PC-3 (cell line): Measurements from ENCODE around the gene MYRFL. TPM values are rescaled to one million over a fixed set of nuclear protein-coding genes. Genes with fewer than 3 reads are reported as not detected.

ENCODE experiments used
- ATAC-seq: fragments of 200-7000 bp; cut with Tn5 transposase; 2 replicates; pipeline ENCODE4 v1.9.1; 2020; ENCODE audit warnings: mild to moderate bottlenecking, moderate library complexity
- BruUV-seq: library from RNA; stranded (reverse); fragments of 400-500 nt; replicated peaks from 2 replicates; lab custom pipeline; 2021; lab: Mats Ljungman, UMichigan
- CTCF ChIA-PET: fragments of 300-600 bp; sonication (Branson Sonifier 250); formaldehyde crosslinking; loops from one replicate; lab custom pipeline; 2022; ENCODE audit warnings: antibody characterized with exemption; lab: Charles Lee
- POLR2A ChIA-PET: fragments of 300-600 bp; sonication (Branson Sonifier 250); formaldehyde crosslinking; loops from one replicate; lab custom pipeline; 2022; ENCODE audit warnings: antibody characterized with exemption; ENCODE audit not compliant: unreplicated experiment; lab: Charles Lee
- DNase-seq: peaks from one replicate; pipeline ENCODE4 v3.0.0-alpha.2; 2015
- H2AFZ ChIP-seq: fragments of 300-600 bp; sonication (generic); 2 replicates; pipeline ENCODE4 v1.6.0; 2016; ENCODE audit warnings: antibody characterized with exemption, low read length
- H3F3A ChIP-seq: fragments of 300-600 bp; sonication (generic); one replicate; pipeline ENCODE4 v1.6.0; 2017; ENCODE audit warnings: antibody characterized with exemption, low read length, control low read depth, mild to moderate bottlenecking; ENCODE audit not compliant: unreplicated experiment
- H3K27ac ChIP-seq: fragments of 300-600 bp; sonication (generic); 2 replicates; pipeline ENCODE4 v1.5.1; 2016; ENCODE audit warnings: mild to moderate bottlenecking, low read length
- H3K27me3 ChIP-seq: fragments of 300-600 bp; sonication (generic); 2 replicates; pipeline ENCODE4 v1.6.1; 2016; ENCODE audit warnings: low read length, mixed read lengths
- H3K36me3 ChIP-seq: fragments of 300-600 bp; sonication (generic); 2 replicates; pipeline ENCODE4 v1.6.1; 2016; ENCODE audit warnings: low read depth, mixed run types, low read length, mixed read lengths
- H3K4me1 ChIP-seq: fragments of 300-600 bp; sonication (generic); 2 replicates; pipeline ENCODE4 v1.5.1; 2016; ENCODE audit warnings: low read length; ENCODE audit not compliant: insufficient read depth
- H3K4me2 ChIP-seq: fragments of 300-600 bp; sonication (generic); 2 replicates; pipeline ENCODE4 v1.6.0; 2016; ENCODE audit warnings: low read length
- H3K4me3 ChIP-seq: fragments of 300-600 bp; sonication (generic); 2 replicates; pipeline ENCODE4 v1.5.1; 2016; ENCODE audit warnings: mild to moderate bottlenecking, low read length, mixed read lengths
- H3K79me2 ChIP-seq: fragments of 300-600 bp; sonication (generic); 2 replicates; pipeline ENCODE4 v1.6.1; 2017; ENCODE audit warnings: low read length, mixed read lengths
- H3K9ac ChIP-seq: fragments of 300-600 bp; sonication (generic); 2 replicates; pipeline ENCODE4 v1.6.0; 2016; ENCODE audit warnings: mild to moderate bottlenecking, low read length
- H3K9me2 ChIP-seq: fragments of 300-600 bp; sonication (generic); replicated peaks from 2 replicates; pipeline ENCODE4 v1.6.1; 2016; ENCODE audit warnings: mixed run types, low read length, mixed read lengths
- H3K9me3 ChIP-seq: fragments of 300-600 bp; sonication (generic); 2 replicates; pipeline ENCODE4 v1.6.1; 2016; ENCODE audit warnings: low read length, mixed read lengths
- H4K20me1 ChIP-seq: fragments of 300-600 bp; sonication (generic); 2 replicates; pipeline ENCODE4 v1.6.1; 2016; ENCODE audit warnings: low read length, mixed read lengths
- EZH2 ChIP-seq: fragments of 300-600 bp; sonication (generic); IDR thresholded peaks from one replicate; pipeline ENCODE4 v1.6.1; 2017; ENCODE audit warnings: antibody characterized with exemption, mild to moderate bottlenecking, low read length; ENCODE audit not compliant: unreplicated experiment
- EZH2phosphoT487 ChIP-seq: fragments of 300-600 bp; sonication (generic); IDR thresholded peaks from 2 replicates; pipeline ENCODE4 v1.6.1; 2018; ENCODE audit warnings: mild to moderate bottlenecking, antibody characterized with exemption, low read length, borderline replicate concordance
- intact Hi-C: fragments of 100-400 bp; cut with micrococcal nuclease; formaldehyde crosslinking; loops from 2 replicates; pipeline ENCODE4 v1.9.0; 2023
- total RNA-seq: library from RNA; depleted of rRNA; stranded (reverse); fragments of >200 nt; gene quantifications from 2 replicates; pipeline ENCODE4 v1.2.3, GENCODE V29; 2014
- TF ChIP-seq, protein P1 (sequence below): fragments of 300-600 bp; sonication (generic); conservative IDR thresholded peaks from 2 replicates; pipeline ENCODE4 v1.5.1; 2017; ENCODE audit warnings: antibody characterized with exemption, low read depth, mild to moderate bottlenecking, low read length

Gene MYRFL
- total RNA-seq, 1 experiment from 2014 or later: not detected

DNA sequence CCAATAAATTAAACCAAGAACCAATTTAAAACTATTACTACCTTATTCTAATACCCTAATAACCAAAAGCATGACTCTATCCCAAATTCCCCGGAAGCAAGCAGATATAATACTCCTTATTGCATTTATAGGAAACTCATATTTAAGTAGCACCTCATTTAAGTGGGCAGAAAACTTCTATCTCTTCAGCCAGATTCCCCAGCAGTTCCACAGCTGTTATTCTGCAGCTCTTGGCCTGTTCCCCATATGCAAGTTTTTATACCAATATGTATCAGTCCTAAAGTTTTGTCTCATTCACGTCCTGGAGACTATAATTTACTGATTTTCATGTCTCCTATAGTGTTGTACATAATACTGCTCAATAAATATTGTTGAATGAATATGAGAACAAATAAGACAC is 106.5 kb downstream of the MYRFL start:
- no peaks in the 10 kb centered on the region for H3K79me2 ChIP-seq
- ChIA-PET POLR2A (no interaction called here), CTCF (no interaction called here)
- H2AFZ ChIP-seq: no peak overlapping the region
- H3K4me3 ChIP-seq: no peak overlapping the region
- BruUV-seq: no TSS peak
- no peaks in the 10 kb centered on the region for H4K20me1 ChIP-seq
- H3K9me2 ChIP-seq: no peaks in the 10 kb centered on the region
- DNase-seq (no peak), ATAC-seq (no peak)
- no peak overlapping the region for H3K4me2 ChIP-seq
- no peaks in the 10 kb centered on the region for H3K36me3 ChIP-seq
- H3K9ac ChIP-seq: no peak overlapping the region
- H3K27me3 ChIP-seq: no peaks in the 10 kb centered on the region
- TF ChIP-seq EZH2phosphoT487: no peak
- no peak for TF ChIP-seq EZH2
- TF ChIP-seq, protein P1, sequence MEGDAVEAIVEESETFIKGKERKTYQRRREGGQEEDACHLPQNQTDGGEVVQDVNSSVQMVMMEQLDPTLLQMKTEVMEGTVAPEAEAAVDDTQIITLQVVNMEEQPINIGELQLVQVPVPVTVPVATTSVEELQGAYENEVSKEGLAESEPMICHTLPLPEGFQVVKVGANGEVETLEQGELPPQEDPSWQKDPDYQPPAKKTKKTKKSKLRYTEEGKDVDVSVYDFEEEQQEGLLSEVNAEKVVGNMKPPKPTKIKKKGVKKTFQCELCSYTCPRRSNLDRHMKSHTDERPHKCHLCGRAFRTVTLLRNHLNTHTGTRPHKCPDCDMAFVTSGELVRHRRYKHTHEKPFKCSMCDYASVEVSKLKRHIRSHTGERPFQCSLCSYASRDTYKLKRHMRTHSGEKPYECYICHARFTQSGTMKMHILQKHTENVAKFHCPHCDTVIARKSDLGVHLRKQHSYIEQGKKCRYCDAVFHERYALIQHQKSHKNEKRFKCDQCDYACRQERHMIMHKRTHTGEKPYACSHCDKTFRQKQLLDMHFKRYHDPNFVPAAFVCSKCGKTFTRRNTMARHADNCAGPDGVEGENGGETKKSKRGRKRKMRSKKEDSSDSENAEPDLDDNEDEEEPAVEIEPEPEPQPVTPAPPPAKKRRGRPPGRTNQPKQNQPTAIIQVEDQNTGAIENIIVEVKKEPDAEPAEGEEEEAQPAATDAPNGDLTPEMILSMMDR: no peak
- intact Hi-C loops: no loop called here
- H3K27ac ChIP-seq: no peak overlapping the region
- H3K4me1 ChIP-seq: peaks cover 9% of the 10 kb centered on the region
- H3K9me3 ChIP-seq: no peaks in the 10 kb centered on the region
- H3F3A ChIP-seq: no peaks in the 10 kb centered on the region

DNA sequence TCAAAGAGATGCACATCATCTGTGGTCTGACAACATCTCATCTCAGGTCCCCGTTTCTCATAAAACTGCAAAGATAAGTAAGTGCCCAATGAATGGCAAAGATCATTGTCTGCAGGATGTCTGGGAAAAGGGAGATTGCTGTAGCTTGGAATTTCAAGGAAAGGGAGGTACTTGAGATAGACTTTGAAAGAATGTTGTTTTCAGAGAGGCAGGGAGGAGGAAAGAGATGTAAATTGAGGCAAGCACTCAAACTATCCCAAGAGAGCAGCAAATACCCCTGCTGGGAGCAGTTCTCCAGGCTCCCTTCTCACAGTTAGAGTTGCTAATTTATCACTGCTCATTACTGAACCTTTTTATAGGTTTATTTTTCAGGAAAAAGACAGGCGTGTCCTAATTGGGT is 107.1 kb downstream of the MYRFL start:
- Histone ChIP-seq H3K27me3 (no peaks in the 10 kb centered on the region), H3K9ac (no peak overlapping the region), H3K4me3 (no peak overlapping the region), H2AFZ (no peak overlapping the region), H3K4me1 (peaks cover 9% of the 10 kb centered on the region), H3K4me2 (no peak overlapping the region), H3K9me2 (no peaks in the 10 kb centered on the region), H3K79me2 (no peaks in the 10 kb centered on the region), H3F3A (no peaks in the 10 kb centered on the region), H3K27ac (no peak overlapping the region), H3K9me3 (no peaks in the 10 kb centered on the region), H4K20me1 (no peaks in the 10 kb centered on the region), H3K36me3 (no peaks in the 10 kb centered on the region)
- BruUV-seq: no TSS peak
- ATAC-seq (no peak), DNase-seq (no peak)
- no peak for TF ChIP-seq EZH2
- TF ChIP-seq, protein P1: no peak
- no peak for TF ChIP-seq EZH2phosphoT487
- intact Hi-C loops: no loop called here
- CTCF ChIA-PET: no interaction called here
- POLR2A ChIA-PET: no interaction called here

DNA sequence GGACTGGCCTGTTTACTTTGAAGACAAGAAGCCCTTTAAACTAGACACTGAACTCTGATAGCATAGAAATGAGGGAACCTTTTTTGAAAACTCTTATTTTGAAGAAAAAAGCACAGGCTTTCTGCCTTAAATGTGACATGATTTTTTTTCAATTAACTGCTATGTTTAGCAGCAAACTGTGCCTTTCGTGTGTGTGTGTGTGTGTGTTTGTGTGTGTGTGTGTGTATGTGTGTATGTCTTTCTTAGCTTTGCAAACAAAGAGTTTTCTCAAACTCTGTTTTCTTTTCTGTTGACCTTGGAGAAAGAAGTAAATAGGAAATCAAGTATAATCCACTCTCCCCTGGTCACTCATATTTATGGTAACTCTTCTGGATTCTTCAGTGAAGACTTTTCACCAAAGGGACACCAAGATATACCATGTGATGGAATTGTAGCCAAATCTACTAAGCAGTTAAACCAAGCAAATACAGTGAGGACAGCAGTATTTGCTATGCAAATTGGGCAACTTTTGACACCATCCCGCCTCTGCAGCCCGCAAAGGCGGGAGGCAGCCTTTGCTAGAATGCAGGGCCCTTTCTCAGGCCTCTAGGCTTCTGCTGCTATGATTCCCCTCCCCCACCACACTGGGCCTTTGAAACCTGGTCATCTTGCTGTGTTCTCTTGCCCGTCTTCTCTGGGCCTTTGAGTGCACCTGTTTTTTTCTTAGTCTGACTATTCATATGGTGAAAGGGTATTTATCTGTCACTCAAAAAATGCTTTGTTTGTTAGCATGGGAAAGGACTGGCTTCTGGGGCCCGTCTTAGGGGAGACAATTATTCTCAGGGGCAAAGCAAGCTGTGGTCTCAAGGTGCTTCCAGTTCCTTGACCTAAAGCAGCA is 107.9 kb downstream of the MYRFL start:
- TF ChIP-seq EZH2 (no peak), EZH2phosphoT487 (no peak)
- TF ChIP-seq, protein P1: no peak
- Histone ChIP-seq H3K4me2 (no peak overlapping the region), H3F3A (no peaks in the 10 kb centered on the region), H3K27ac (no peak overlapping the region), H3K4me1 (peaks cover 9% of the 10 kb centered on the region), H3K9me2 (no peaks in the 10 kb centered on the region), H3K27me3 (no peaks in the 10 kb centered on the region), H3K9ac (no peak overlapping the region), H2AFZ (no peak overlapping the region), H3K36me3 (no peaks in the 10 kb centered on the region), H3K9me3 (no peaks in the 10 kb centered on the region), H3K79me2 (no peaks in the 10 kb centered on the region), H3K4me3 (no peak overlapping the region), H4K20me1 (no peaks in the 10 kb centered on the region)
- ChIA-PET POLR2A (interaction anchor here (0.6 kb wide), 1 partner anchor 853 kb away, joined by 3 read pairs; no protein-coding TSS in a partner anchor), CTCF (no interaction called here)
- BruUV-seq: no TSS peak
- ATAC-seq (no peak), DNase-seq (no peak)
- intact Hi-C loops: no loop called here
